Lower leg skin (tissue), 3 donors: ENCODE results near the gene ATXN7L3.

Source experiments
- POLR2A ChIP-seq, 2 donors: fragments of 450-650 bp; IDR thresholded peaks; one replicate each; pipeline ENCODE4 v1.6.1; 2016 to 2017; ENCODE audit warnings: antibody characterized with exemption in 2 of 2, mild to moderate bottlenecking in 1 of 2, moderate library complexity in 1 of 2
- TF ChIP-seq, protein P1 (sequence below), 3 donors: fragments of 450-650 bp; IDR thresholded peaks; one replicate each; pipeline ENCODE4 v1.5.1; 2016; ENCODE audit warnings: antibody characterized with exemption in 3 of 3, mild to moderate bottlenecking in 3 of 3, moderate library complexity in 2 of 3

DNA sequence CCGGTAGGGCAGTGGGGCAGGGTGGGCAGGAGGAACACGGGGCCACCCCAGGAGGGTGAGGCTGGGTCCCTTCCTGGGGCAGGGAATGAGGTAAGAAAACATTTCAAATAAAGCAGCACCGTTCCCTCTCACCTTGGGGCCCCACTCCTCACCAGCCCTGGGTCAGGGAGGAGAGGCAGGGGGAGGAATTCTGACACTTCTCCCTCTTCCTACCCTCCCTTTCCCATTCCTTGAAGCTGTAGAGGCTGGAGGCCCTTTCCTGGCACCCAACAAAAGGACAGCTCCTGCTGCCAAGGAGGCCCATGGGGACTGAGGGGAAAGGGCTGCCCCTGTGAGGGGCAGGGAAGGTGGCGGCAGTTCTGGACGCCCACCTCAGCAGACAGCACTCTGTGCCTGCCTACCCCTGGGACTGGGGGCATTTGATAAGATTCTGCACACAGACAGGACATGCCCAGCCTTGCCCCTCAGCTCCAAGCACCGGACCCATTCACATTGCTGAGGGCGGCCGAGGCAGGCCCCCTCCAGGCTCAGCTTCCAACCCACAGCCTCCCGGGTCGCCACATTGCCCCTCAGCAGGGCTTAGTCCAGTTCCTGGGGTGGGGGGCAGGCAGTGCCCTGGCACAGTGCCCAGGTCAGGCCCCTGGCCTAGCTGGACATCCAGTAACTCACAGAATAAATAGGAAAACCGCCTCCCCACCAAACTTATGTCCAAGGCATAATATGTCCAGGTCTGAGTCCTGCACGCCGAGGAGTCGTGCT is 6.2 kb downstream of the ATXN7L3 start:
- TF ChIP-seq, protein P1, sequence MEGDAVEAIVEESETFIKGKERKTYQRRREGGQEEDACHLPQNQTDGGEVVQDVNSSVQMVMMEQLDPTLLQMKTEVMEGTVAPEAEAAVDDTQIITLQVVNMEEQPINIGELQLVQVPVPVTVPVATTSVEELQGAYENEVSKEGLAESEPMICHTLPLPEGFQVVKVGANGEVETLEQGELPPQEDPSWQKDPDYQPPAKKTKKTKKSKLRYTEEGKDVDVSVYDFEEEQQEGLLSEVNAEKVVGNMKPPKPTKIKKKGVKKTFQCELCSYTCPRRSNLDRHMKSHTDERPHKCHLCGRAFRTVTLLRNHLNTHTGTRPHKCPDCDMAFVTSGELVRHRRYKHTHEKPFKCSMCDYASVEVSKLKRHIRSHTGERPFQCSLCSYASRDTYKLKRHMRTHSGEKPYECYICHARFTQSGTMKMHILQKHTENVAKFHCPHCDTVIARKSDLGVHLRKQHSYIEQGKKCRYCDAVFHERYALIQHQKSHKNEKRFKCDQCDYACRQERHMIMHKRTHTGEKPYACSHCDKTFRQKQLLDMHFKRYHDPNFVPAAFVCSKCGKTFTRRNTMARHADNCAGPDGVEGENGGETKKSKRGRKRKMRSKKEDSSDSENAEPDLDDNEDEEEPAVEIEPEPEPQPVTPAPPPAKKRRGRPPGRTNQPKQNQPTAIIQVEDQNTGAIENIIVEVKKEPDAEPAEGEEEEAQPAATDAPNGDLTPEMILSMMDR (IDR thresholded peaks at IDR 0.05) = no peak
- no peak for TF ChIP-seq POLR2A (IDR thresholded peaks at IDR 0.05)
